Parathyroid adenoma (tissue), 2 donors: Measurements from ENCODE around the gene SPRR1B.
"Not testable (repeated sequence)": the region's sequence is repeated elsewhere in the genome, so short reads cannot be mapped to it uniquely, and the experiment has no call there.

Source experiments
- H2AFZ ChIP-seq: fragments of 300-600 bp; sonication (generic); one replicate; pipeline ENCODE4 v1.7.0; 2017; ENCODE audit warnings: antibody characterized with exemption, mild to moderate bottlenecking
- H3K27ac ChIP-seq: fragments of 300-600 bp; sonication (generic); one replicate; pipeline ENCODE4 v1.7.0; 2017
- H3K27me3 ChIP-seq: fragments of 300-600 bp; sonication (generic); one replicate; pipeline ENCODE4 v1.7.0; 2017; ENCODE audit warnings: low read length; ENCODE audit not compliant: control insufficient read depth, insufficient read depth
- H3K36me3 ChIP-seq: fragments of 300-600 bp; sonication (generic); one replicate; pipeline ENCODE4 v1.7.0; 2017; ENCODE audit warnings: low read length; ENCODE audit not compliant: control insufficient read depth, insufficient read depth
- H3K4me1 ChIP-seq: fragments of 300-600 bp; sonication (generic); one replicate; pipeline ENCODE4 v1.7.0; 2017; ENCODE audit warnings: control low read depth
- H3K4me2 ChIP-seq: fragments of 300-600 bp; sonication (generic); one replicate; pipeline ENCODE4 v1.7.0; 2017; ENCODE audit warnings: low read length
- H3K4me3 ChIP-seq: fragments of 300-600 bp; sonication (generic); one replicate; pipeline ENCODE4 v1.7.0; 2017; ENCODE audit warnings: low read depth, low read length
- H3K79me2 ChIP-seq: fragments of 300-600 bp; sonication (generic); one replicate; pipeline ENCODE4 v1.7.0; 2017; ENCODE audit warnings: control low read depth
- H3K9ac ChIP-seq: fragments of 300-600 bp; sonication (generic); one replicate; pipeline ENCODE4 v1.7.0; 2017; ENCODE audit warnings: mild to moderate bottlenecking
- H3K9me3 ChIP-seq: fragments of 300-600 bp; sonication (generic); one replicate; pipeline ENCODE4 v1.7.0; 2017; ENCODE audit warnings: low read length; ENCODE audit not compliant: control insufficient read depth
- TF ChIP-seq, protein P1 (sequence below): fragments of 300-600 bp; sonication (generic); IDR thresholded peaks from one replicate; pipeline ENCODE4 v1.7.0; 2017; ENCODE audit warnings: antibody characterized with exemption, mild to moderate bottlenecking
- donor health status: primary hyperparathyroidism.

SPRR1B gene

DNA sequence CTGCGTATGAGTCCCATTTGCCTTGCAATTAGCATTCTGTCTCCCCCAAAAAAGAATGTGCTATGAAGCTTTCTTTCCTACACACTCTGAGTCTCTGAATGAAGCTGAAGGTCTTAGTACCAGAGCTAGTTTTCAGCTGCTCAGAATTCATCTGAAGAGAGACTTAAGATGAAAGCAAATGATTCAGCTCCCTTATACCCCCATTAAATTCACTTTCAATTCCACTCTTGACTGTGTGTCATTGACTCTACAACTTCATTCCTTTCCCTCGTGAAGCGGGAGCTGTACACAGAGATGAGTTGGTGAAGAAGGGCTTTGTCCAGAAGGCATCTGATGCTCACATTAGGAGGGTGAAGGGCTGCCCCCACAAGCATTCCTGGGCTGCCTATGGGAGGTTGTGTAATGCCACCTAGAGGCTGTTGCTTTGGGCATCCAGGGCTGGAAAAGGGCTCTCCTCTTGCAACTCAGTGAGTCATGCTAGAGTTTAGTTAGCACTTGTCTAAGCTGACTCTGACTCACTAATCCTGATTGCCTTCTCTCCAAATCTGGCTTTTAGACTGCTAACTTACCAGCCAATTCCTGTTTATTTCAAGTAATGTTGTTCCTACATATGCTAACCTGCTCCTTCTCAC lies 1.8 kb downstream of the SPRR1B start:
- TF ChIP-seq, protein P1, sequence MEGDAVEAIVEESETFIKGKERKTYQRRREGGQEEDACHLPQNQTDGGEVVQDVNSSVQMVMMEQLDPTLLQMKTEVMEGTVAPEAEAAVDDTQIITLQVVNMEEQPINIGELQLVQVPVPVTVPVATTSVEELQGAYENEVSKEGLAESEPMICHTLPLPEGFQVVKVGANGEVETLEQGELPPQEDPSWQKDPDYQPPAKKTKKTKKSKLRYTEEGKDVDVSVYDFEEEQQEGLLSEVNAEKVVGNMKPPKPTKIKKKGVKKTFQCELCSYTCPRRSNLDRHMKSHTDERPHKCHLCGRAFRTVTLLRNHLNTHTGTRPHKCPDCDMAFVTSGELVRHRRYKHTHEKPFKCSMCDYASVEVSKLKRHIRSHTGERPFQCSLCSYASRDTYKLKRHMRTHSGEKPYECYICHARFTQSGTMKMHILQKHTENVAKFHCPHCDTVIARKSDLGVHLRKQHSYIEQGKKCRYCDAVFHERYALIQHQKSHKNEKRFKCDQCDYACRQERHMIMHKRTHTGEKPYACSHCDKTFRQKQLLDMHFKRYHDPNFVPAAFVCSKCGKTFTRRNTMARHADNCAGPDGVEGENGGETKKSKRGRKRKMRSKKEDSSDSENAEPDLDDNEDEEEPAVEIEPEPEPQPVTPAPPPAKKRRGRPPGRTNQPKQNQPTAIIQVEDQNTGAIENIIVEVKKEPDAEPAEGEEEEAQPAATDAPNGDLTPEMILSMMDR, result no peak
- Histone ChIP-seq H3K4me3 (no peak overlapping the region), H3K27ac (no peak overlapping the region)

DNA sequence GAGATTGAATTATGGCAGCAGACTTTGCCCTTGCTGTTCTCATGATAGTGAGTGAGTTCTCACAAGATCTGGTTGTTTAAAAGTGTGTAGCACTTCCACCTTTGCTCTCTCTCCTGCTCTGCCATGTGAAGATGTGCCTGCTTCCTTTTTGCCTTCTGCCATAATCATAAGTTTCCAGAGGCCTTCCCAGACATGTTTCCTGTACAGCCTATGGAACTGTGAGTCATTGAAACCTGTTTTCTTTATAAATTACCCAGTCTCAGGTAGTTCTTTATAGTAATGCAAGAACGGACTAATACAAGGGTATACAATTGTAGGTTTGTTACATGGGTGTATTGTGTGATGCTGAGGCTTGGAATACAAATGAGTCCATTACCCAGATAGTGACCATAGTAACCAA lies 4.2 kb downstream of the SPRR1B start:
- Histone ChIP-seq H3K27ac (no peak overlapping the region), H3K9me3 (no peaks in the 10 kb centered on the region), H3K9ac (no peak overlapping the region), H3K27me3 (no peaks in the 10 kb centered on the region), H3K4me2 (no peak overlapping the region), H3K36me3 (no peaks in the 10 kb centered on the region), H3K79me2 (no peaks in the 10 kb centered on the region), H3K4me1 (no peaks in the 10 kb centered on the region), H2AFZ (no peak overlapping the region), H3K4me3 (no peak overlapping the region)
- TF ChIP-seq, protein P1, result no peak

More for the DNA sequence above, 1.8 kb downstream of the SPRR1B start:
- Histone ChIP-seq H2AFZ (no peak overlapping the region), H3K27me3 (no peaks in the 10 kb centered on the region), H3K36me3 (no peaks in the 10 kb centered on the region), H3K9ac (no peak overlapping the region), H3K9me3 (no peaks in the 10 kb centered on the region), H3K4me1 (no peaks in the 10 kb centered on the region), H3K4me2 (no peak overlapping the region), H3K79me2 (no peaks in the 10 kb centered on the region)

DNA sequence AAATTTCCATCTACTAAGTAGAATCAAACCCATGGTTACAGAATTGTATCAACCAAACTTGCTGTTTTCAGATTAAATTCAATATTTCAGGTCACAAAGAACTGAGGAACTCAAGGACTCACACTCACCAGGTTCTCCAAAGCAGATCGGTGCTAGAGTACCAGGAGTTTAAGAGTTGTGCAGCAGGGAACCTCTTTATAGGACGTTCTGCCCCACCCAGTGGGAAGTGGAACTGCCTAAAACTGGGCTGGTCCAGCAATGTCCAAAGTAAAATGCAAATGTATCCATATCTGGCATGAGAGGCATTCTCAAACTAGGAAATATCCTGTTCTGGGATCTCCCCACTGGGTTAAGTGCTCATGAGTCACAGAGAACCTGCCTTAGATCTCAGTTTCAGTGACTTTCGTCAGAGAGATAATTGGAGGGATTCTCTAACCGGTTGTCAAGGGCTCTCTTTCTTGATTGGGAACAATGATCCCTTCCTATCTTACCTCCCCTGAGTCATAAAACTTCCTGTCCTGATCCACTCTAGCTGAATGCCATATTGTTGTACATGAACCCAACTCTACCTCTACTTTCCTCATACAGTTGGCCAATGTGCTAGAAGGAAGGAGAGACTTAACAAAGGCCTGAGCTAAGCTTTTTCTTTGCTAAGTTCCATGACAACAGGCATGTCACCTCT lies 10.1 kb downstream of the SPRR1B start, which contains the start of gene SPRR2D:
Gene SPRR2D (minus strand): TSS at position 171 of the 682 bp plus-strand sequence. CDS start 774 bp downstream, outside the sequence.
- Histone ChIP-seq H3K9me3 (no peaks in the 10 kb centered on the region), H3K79me2 (no peaks in the 10 kb centered on the region), H3K9ac (no peak within 1 kb of the TSS), H3K27ac (no peak within 1 kb of the TSS), H3K36me3 (no peaks in the 10 kb centered on the region), H3K4me1 (no peaks in the 10 kb centered on the region), H2AFZ (no peak within 1 kb of the TSS), H3K4me3 (no peak within 1 kb of the TSS), H3K27me3 (no peaks in the 10 kb centered on the region), H3K4me2 (no peak within 1 kb of the TSS)
- TF ChIP-seq, protein P1, result no peak

DNA sequence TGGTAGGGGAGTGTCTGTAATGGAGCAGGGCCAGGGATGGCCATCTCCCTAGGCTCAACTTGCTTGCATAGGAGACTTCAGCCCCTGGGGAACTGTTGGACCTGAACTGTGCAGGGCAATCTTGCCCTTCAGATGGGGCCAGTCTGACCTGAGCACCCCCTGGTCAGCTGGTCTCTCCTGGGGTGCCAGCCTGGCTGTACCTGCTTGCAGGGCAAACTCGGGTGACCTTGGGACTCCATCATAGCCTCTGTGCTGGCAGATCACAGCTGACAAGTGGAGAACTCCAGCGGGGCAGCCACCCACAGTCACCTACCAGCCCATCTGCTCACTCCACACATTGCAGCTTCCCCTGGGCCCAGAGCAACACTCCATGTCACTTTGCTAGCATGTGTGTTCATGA lies 18.2 kb downstream of the SPRR1B start:
- no peak overlapping the region for H3K9ac ChIP-seq

DNA sequence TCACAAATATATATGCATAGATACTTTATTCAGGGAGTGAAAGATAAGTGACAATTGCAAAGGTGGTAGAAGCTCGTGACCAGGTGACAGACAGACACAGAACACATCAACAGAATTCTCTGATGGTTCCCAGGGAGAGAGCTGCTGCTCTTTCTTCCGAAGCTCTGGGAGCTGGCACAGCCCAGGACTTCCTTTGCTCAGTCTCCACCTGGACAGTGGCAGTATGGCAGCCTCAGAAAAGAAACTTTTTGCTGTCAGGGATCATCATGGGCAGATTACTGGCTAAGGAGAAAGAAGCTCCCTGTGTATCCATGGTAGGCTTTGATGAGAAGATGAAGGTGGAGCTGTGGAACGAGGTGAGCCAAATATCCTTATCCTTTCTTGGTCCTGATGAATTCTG lies 25.1 kb downstream of the SPRR1B start:
- not testable (repeated sequence) for H3K27me3 ChIP-seq, H3K9ac ChIP-seq, H3K27ac ChIP-seq, H3K4me3 ChIP-seq, H3K36me3 ChIP-seq, H2AFZ ChIP-seq, H3K9me3 ChIP-seq, H3K4me2 ChIP-seq, H3K4me1 ChIP-seq, H3K79me2 ChIP-seq

More for the DNA sequence above, 18.2 kb downstream of the SPRR1B start:
- H3K9me3 ChIP-seq, result no peaks in the 10 kb centered on the region
- TF ChIP-seq, protein P1, result no peak
- no peaks in the 10 kb centered on the region for H3K36me3 ChIP-seq
- H2AFZ ChIP-seq, result no peak overlapping the region
- no peak overlapping the region for H3K27ac ChIP-seq
- H3K79me2 ChIP-seq, result no peaks in the 10 kb centered on the region
- no peaks in the 10 kb centered on the region for H3K4me1 ChIP-seq
- H3K27me3 ChIP-seq, result no peaks in the 10 kb centered on the region
- H3K4me2 ChIP-seq, result no peak overlapping the region
- no peak overlapping the region for H3K4me3 ChIP-seq
